ENCODE data around the gene CPOX.
A peak's percentile ranks its signal among the peaks of the same experiment; 100 is the strongest.

- TF ChIP-seq, protein P1, sequence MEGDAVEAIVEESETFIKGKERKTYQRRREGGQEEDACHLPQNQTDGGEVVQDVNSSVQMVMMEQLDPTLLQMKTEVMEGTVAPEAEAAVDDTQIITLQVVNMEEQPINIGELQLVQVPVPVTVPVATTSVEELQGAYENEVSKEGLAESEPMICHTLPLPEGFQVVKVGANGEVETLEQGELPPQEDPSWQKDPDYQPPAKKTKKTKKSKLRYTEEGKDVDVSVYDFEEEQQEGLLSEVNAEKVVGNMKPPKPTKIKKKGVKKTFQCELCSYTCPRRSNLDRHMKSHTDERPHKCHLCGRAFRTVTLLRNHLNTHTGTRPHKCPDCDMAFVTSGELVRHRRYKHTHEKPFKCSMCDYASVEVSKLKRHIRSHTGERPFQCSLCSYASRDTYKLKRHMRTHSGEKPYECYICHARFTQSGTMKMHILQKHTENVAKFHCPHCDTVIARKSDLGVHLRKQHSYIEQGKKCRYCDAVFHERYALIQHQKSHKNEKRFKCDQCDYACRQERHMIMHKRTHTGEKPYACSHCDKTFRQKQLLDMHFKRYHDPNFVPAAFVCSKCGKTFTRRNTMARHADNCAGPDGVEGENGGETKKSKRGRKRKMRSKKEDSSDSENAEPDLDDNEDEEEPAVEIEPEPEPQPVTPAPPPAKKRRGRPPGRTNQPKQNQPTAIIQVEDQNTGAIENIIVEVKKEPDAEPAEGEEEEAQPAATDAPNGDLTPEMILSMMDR (IDR thresholded peaks at IDR 0.05; ENCODE audit: borderline replicate concordance, extremely low read depth, low read length, poor library complexity, severe bottlenecking), result peak; percentile 88
- TF ChIP-seq EZH2 (IDR thresholded peaks at IDR 0.05; ENCODE audit: borderline replicate concordance, low read depth, low read length, severe bottlenecking), result no peak
Observed at GRCh38 chr3:98602078-98602678, 8.8 kb upstream of the CPOX start.

Data from DND-41 (cell line).